ENCODE data around the gene SPHK2.
"Not testable (repeated sequence)": the region's sequence is repeated elsewhere in the genome, so short reads cannot be mapped to it uniquely, and the experiment has no call there.

The SPHK2 gene

GRCh38 chr19:48637449-48637947 is 18.2 kb downstream of the SPHK2 start:
- peak; percentile 98 for DNase-seq

- DNase-seq = peak; percentile 87
Observed at GRCh38 chr19:48637948-48638830, 18.9 kb downstream of the SPHK2 start.

- DNase-seq = no peak
Observed at GRCh38 chr19:48638831-48639381, 19.6 kb downstream of the SPHK2 start.

- no peak for DNase-seq
Observed at GRCh38 chr19:48639483-48640375, 20.4 kb downstream of the SPHK2 start.

- DNase-seq = no peak
Observed at GRCh38 chr19:48641850-48642249, 22.5 kb downstream of the SPHK2 start.

- DNase-seq = no peak
Observed at GRCh38 chr19:48642862-48643261, 23.6 kb downstream of the SPHK2 start.

GRCh38 chr19:48644355-48644754 is 25.0 kb downstream of the SPHK2 start:
- DNase-seq = no peak

- DNase-seq = peak; percentile 80
Observed at GRCh38 chr19:48644839-48645619, 25.7 kb downstream of the SPHK2 start.

- peak; percentile 56 for DNase-seq
Observed at GRCh38 chr19:48645620-48646000, 26.3 kb downstream of the SPHK2 start.

GRCh38 chr19:48646001-48646721 is 26.9 kb downstream of the SPHK2 start, which contains the start of gene CA11:
CA11 (minus strand) TSS chr19:48646187; CDS start chr19:48645632, 555 bp downstream.
- DNase-seq = peak; percentile 81

- peak; percentile 92 for DNase-seq
Observed at GRCh38 chr19:48646722-48647216, 27.5 kb downstream of the SPHK2 start.

GRCh38 chr19:48648134-48648533 is 28.8 kb downstream of the SPHK2 start:
- no peak for DNase-seq

- no peak for DNase-seq
Observed at GRCh38 chr19:48650974-48651682, 31.8 kb downstream of the SPHK2 start.

GRCh38 chr19:48651683-48652048 is 32.4 kb downstream of the SPHK2 start:
- no peak for DNase-seq

- peak; percentile 30 for DNase-seq
Observed at GRCh38 chr19:48654299-48655059, 35.2 kb downstream of the SPHK2 start.

GRCh38 chr19:48656840-48657474 is 37.7 kb downstream of the SPHK2 start:
- no peak for DNase-seq

GRCh38 chr19:48657828-48658227 is 38.5 kb downstream of the SPHK2 start:
- not testable (repeated sequence) for DNase-seq

- no peak for DNase-seq
Observed at GRCh38 chr19:48658483-48658882, 39.2 kb downstream of the SPHK2 start.

GRCh38 chr19:48659768-48660167 is 40.5 kb downstream of the SPHK2 start:
- no peak for DNase-seq
